ENCODE results near the gene OR51M1.
"Not testable (repeated sequence)": the region's sequence is repeated elsewhere in the genome, so short reads cannot be mapped to it uniquely, and the experiment has no call there.

GRCh38 chr11:5366365-5366764, 17.2 kb upstream of the OR51M1 start:
- not testable (repeated sequence) for TF ChIP-seq ZNF384 (IDR thresholded peaks at IDR 0.05); FOXK2 (IDR thresholded peaks at IDR 0.05); SP1 (IDR thresholded peaks at IDR 0.05); BHLHE40 (IDR thresholded peaks at IDR 0.05; ENCODE audit: borderline replicate concordance); SUZ12 (IDR thresholded peaks at IDR 0.05); ARNT (IDR thresholded peaks at IDR 0.05); CTBP1 (IDR thresholded peaks at IDR 0.05; ENCODE audit: borderline replicate concordance); HDGF (IDR thresholded peaks at IDR 0.05; ENCODE audit: borderline replicate concordance); NFRKB (IDR thresholded peaks at IDR 0.05)
- TF ChIP-seq, protein P1, sequence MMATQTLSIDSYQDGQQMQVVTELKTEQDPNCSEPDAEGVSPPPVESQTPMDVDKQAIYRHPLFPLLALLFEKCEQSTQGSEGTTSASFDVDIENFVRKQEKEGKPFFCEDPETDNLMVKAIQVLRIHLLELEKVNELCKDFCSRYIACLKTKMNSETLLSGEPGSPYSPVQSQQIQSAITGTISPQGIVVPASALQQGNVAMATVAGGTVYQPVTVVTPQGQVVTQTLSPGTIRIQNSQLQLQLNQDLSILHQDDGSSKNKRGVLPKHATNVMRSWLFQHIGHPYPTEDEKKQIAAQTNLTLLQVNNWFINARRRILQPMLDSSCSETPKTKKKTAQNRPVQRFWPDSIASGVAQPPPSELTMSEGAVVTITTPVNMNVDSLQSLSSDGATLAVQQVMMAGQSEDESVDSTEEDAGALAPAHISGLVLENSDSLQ (IDR thresholded peaks at IDR 0.05): not testable (repeated sequence)
